Lung (tissue), 12 donors: ENCODE measurements around the gene GPX7. TPM values are rescaled to one million over a fixed set of nuclear protein-coding genes. Genes with fewer than 3 reads are reported as not detected.

ENCODE experiments used
- ATAC-seq: fragments of 200-7000 bp; cut with Tn5 transposase; one replicate; pipeline ENCODE4 v1.9.1; 2020; ENCODE audit warnings: moderate number of reproducible peaks; ENCODE audit not compliant: insufficient read depth, low FRiP score
- DNase-seq, 3 donors: peaks; one replicate each; pipeline ENCODE4 v3.0.0-alpha.2; 2013 to 2017
- H3K27ac ChIP-seq, 2 donors: one replicate each; pipeline ENCODE4 v1.5.1; 2013; ENCODE audit warnings: mild to moderate bottlenecking in 2 of 2, moderate library complexity in 2 of 2, control low read depth in 1 of 2, inconsistent platforms in 1 of 2, low read depth in 1 of 2, low read length in 1 of 2
- H3K27me3 ChIP-seq, 3 donors: one replicate each; pipeline ENCODE4 v1.5.1; 2013; ENCODE audit warnings: low read length in 2 of 3; ENCODE audit not compliant: control insufficient read depth in 3 of 3, insufficient read depth in 3 of 3
- H3K36me3 ChIP-seq, 4 donors: one replicate each; pipeline ENCODE4 v1.5.1; 2013; ENCODE audit warnings: low read length in 4 of 4, mild to moderate bottlenecking in 1 of 4, moderate library complexity in 1 of 4; ENCODE audit not compliant: control insufficient read depth in 4 of 4, insufficient read depth in 4 of 4
- H3K4me1 ChIP-seq, 5 donors: one replicate each; pipeline ENCODE4 v1.5.1; 2013; ENCODE audit warnings: low read length in 5 of 5, mild to moderate bottlenecking in 2 of 5, moderate library complexity in 1 of 5; ENCODE audit not compliant: control insufficient read depth in 5 of 5, insufficient read depth in 5 of 5
- H3K4me3 ChIP-seq: one replicate; pipeline ENCODE4 v1.5.1; 2013; ENCODE audit warnings: mild to moderate bottlenecking, control low read depth, moderate library complexity
- H3K9ac ChIP-seq, 2 donors: one replicate each; pipeline ENCODE4 v1.5.1; 2013; ENCODE audit warnings: low read length in 2 of 2, control low read depth in 1 of 2; ENCODE audit not compliant: insufficient read depth in 1 of 2
- H3K9me3 ChIP-seq, 4 donors: one replicate each; pipeline ENCODE4 v1.5.1; 2013; ENCODE audit warnings: low read length in 3 of 4, mild to moderate bottlenecking in 1 of 4, moderate library complexity in 1 of 4; ENCODE audit not compliant: control insufficient read depth in 4 of 4, insufficient read depth in 3 of 4
- WGBS, 2 donors: extraction: QIAGEN DNeasy Blood & Tissue Kit; methylation state at CpG; one replicate each; pipeline ENCODE4 v1.1.7; 2013; 5-methylcytosine and 5-hydroxymethylcytosine counted together
- polyA plus RNA-seq, 2 donors: library from polyadenylated mRNA; stranded (reverse); fragments of 200-250 nt; gene quantifications; one replicate each; pipeline ENCODE4 v1.2.1, GENCODE V29; 2013
- total RNA-seq, 2 donors: library from RNA; depleted of rRNA in 1 of 2; stranded (reverse); fragments of >200 nt in 1 of 2; gene quantifications; one replicate each; pipeline ENCODE4 v1.2.1, GENCODE V29; 2014 to 2021
- TF ChIP-seq, protein P1 (sequence below): IDR thresholded peaks from 2 replicates; pipeline ENCODE4 v1.5.1; 2012; ENCODE audit warnings: mild to moderate bottlenecking; ENCODE audit errors: control extremely low read depth, extremely low read depth
- donor health status: control.
- donor health status: control.
- donor health status: Bipolar disorder and iron deficiency.
- donor health status: healthy.
- donor health status: DM: yes; HTN: yes; CAD: no.

The GPX7 gene
- total and polyA plus RNA-seq, 4 donors: 7.3 to 61.4 (median 12.1) TPM

GRCh38 chr1:52553362-52554266 lies 48.6 kb upstream of the GPX7 start:
- WGBS, 2 donors: 3 to 4% methylated on average over 53 to 66 of the region's 66 CpGs
- H3K4me1 ChIP-seq: peaks cover 0 to 31% (median 9%) of the 10 kb centered on the region in 5 donors
- H3K9me3 ChIP-seq: no peaks in the 10 kb centered on the region
- H3K36me3 ChIP-seq: no peaks in the 10 kb centered on the region
- peak overlapping the region; percentile 72 to 93 for H3K9ac ChIP-seq
- H3K27ac ChIP-seq: peak overlapping the region; percentile 73 to 91
- peak overlapping the region; percentile 69 for H3K4me3 ChIP-seq
- TF ChIP-seq, protein P1, sequence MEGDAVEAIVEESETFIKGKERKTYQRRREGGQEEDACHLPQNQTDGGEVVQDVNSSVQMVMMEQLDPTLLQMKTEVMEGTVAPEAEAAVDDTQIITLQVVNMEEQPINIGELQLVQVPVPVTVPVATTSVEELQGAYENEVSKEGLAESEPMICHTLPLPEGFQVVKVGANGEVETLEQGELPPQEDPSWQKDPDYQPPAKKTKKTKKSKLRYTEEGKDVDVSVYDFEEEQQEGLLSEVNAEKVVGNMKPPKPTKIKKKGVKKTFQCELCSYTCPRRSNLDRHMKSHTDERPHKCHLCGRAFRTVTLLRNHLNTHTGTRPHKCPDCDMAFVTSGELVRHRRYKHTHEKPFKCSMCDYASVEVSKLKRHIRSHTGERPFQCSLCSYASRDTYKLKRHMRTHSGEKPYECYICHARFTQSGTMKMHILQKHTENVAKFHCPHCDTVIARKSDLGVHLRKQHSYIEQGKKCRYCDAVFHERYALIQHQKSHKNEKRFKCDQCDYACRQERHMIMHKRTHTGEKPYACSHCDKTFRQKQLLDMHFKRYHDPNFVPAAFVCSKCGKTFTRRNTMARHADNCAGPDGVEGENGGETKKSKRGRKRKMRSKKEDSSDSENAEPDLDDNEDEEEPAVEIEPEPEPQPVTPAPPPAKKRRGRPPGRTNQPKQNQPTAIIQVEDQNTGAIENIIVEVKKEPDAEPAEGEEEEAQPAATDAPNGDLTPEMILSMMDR: no peak
- ATAC-seq (peak; percentile 90), DNase-seq (peak; percentile 95 to 96 (median 95))
- H3K27me3 ChIP-seq: no peaks in the 10 kb centered on the region

GRCh38 chr1:52554267-52554640 lies 47.9 kb upstream of the GPX7 start:
- Histone ChIP-seq H3K36me3 (no peaks in the 10 kb centered on the region), H3K9ac (peak overlapping the region; percentile 72 to 93), H3K9me3 (no peaks in the 10 kb centered on the region), H3K27ac (no peak overlapping the region), H3K4me3 (no peak overlapping the region), H3K4me1 (peaks cover 0 to 31% (median 7%) of the 10 kb centered on the region in 5 donors), H3K27me3 (no peaks in the 10 kb centered on the region)
- ATAC-seq (no peak), DNase-seq (peak in 1 of 3 donors; percentile 35)
- 66 to 78% methylated on average over 6 of the region's 6 CpGs for WGBS, 2 donors
- TF ChIP-seq, protein P1: no peak

GRCh38 chr1:52554756-52555155 lies 47.4 kb upstream of the GPX7 start:
- H3K27ac ChIP-seq: no peak overlapping the region
- no peak overlapping the region for H3K4me3 ChIP-seq
- TF ChIP-seq, protein P1: no peak
- 33 to 36% methylated on average over 3 of the region's 3 CpGs for WGBS, 2 donors
- no peaks in the 10 kb centered on the region for H3K27me3 ChIP-seq
- no peak for ATAC-seq
- no peaks in the 10 kb centered on the region for H3K36me3 ChIP-seq
- peak in 1 of 3 donors; percentile 31 for DNase-seq
- peaks cover 0 to 31% (median 6%) of the 10 kb centered on the region in 5 donors for H3K4me1 ChIP-seq
- H3K9ac ChIP-seq: peak overlapping the region in 1 of 2 donors; percentile 93
- no peaks in the 10 kb centered on the region for H3K9me3 ChIP-seq
